CD4-positive, CD25-positive, alpha-beta regulatory T cell (primary cell): ENCODE measurements around the gene SPATA22. TPM values are rescaled to one million over a fixed set of nuclear protein-coding genes. Genes with fewer than 3 reads are reported as not detected.
"Not testable (repeated sequence)": the region's sequence is repeated elsewhere in the genome, so short reads cannot be mapped to it uniquely, and the experiment has no call there.

Experiments used
- ATAC-seq, 2 donors: fragments of 150-1000 bp; cut with Tn5 transposase; one replicate each; pipeline ENCODE4 v1.10.0; 2021; ENCODE audit warnings: low read depth in 2 of 2, moderate number of reproducible peaks in 2 of 2, moderate library complexity in 1 of 2
- DNase-seq, 3 donors: peaks; one replicate each; pipeline versions ENCODE4 v3.0.0 to v3.0.0-alpha.2; 2012 to 2022; ENCODE audit warnings: mixed read lengths in 1 of 3
- H3K27ac ChIP-seq: one replicate; pipeline ENCODE4 v1.7.0; 2013; ENCODE audit warnings: mild to moderate bottlenecking, low read length; ENCODE audit not compliant: insufficient read depth, poor library complexity, severe bottlenecking
- H3K27me3 ChIP-seq: one replicate; pipeline ENCODE4 v1.7.0; 2013; ENCODE audit warnings: low read length; ENCODE audit not compliant: control insufficient read depth, insufficient read depth
- H3K36me3 ChIP-seq: one replicate; pipeline ENCODE4 v1.7.0; 2013; ENCODE audit warnings: mild to moderate bottlenecking, low read length, moderate library complexity; ENCODE audit not compliant: control insufficient read depth, insufficient read depth
- H3K4me1 ChIP-seq: 2 replicates; pipeline ENCODE4 v1.7.0; 2013; ENCODE audit warnings: mild to moderate bottlenecking, low read length; ENCODE audit not compliant: insufficient read depth, control insufficient read depth, poor library complexity, severe bottlenecking
- H3K4me3 ChIP-seq: one replicate; pipeline ENCODE4 v1.7.0; 2013; ENCODE audit warnings: low read depth, mild to moderate bottlenecking, low read length, moderate library complexity
- H3K9me3 ChIP-seq, 2 experiments: 1 replicate in 1 of 2; 2 replicates in 1 of 2; pipeline ENCODE4 v1.7.0; 2013; ENCODE audit warnings: low read length in 2 of 2, mild to moderate bottlenecking in 1 of 2, moderate library complexity in 1 of 2; ENCODE audit not compliant: control insufficient read depth in 2 of 2
- H3K27ac Mint-ChIP-seq, 3 donors: one replicate each; pipeline ENCODE4 v1.8.0; 2020 to 2022; ENCODE audit warnings: mild to moderate bottlenecking in 3 of 3, mixed read lengths in 3 of 3, moderate library complexity in 2 of 3
- H3K27me3 Mint-ChIP-seq: one replicate; pipeline ENCODE4 v1.8.0; 2022; ENCODE audit warnings: mild to moderate bottlenecking, mixed read lengths
- H3K36me3 Mint-ChIP-seq: one replicate; pipeline ENCODE4 v1.8.0; 2020; ENCODE audit warnings: mixed read lengths
- H3K4me1 Mint-ChIP-seq, 4 donors: one replicate each; pipeline ENCODE4 v1.8.0; 2020 to 2022; ENCODE audit warnings: mixed read lengths in 4 of 4, mild to moderate bottlenecking in 1 of 4
- H3K4me3 Mint-ChIP-seq, 4 donors: one replicate each; pipeline ENCODE4 v1.8.0; 2020 to 2022; ENCODE audit warnings: mild to moderate bottlenecking in 4 of 4, mixed read lengths in 4 of 4, moderate library complexity in 3 of 4
- H3K9me3 Mint-ChIP-seq, 7 donors: one replicate each; pipeline ENCODE4 v1.8.0; 2020 to 2022; ENCODE audit warnings: mixed read lengths in 7 of 7, mild to moderate bottlenecking in 3 of 7, moderate library complexity in 2 of 7
- polyA plus RNA-seq, 4 donors: library from polyadenylated mRNA; unstranded; fragments of 300-500 nt; fragmentation: Illumina TruSeq; gene quantifications; one replicate each; pipeline ENCODE4 v1.2.3, GENCODE V29; 2021
- total RNA-seq: library from RNA; stranded (reverse); gene quantifications from one replicate; pipeline ENCODE4 v1.2.3, GENCODE V29; 2022

The SPATA22 gene
- total RNA-seq (not detected), polyA plus RNA-seq (under 1 TPM in 1 of 4 donors, not detected in 3; 0.23 TPM)

- H3K27me3 ChIP-seq: peaks cover 3% of the 10 kb centered on the region
- H3K9me3 ChIP-seq: no peaks in the 10 kb centered on the region
- H3K36me3 ChIP-seq: no peaks in the 10 kb centered on the region
- H3K4me1 ChIP-seq: no peaks in the 10 kb centered on the region
- H3K36me3 Mint-ChIP-seq: no peaks in the 10 kb centered on the region
- no peak within 1 kb of the TSS for H3K4me3 ChIP-seq
- peaks cover 9% of the 10 kb centered on the region for H3K27me3 Mint-ChIP-seq
- DNase-seq (no peak), ATAC-seq (no peak)
- H3K27ac ChIP-seq: no peak within 1 kb of the TSS
- no peak within 1 kb of the TSS for H3K27ac Mint-ChIP-seq
- no peak within 1 kb of the TSS for H3K4me3 Mint-ChIP-seq
- H3K4me1 Mint-ChIP-seq: peaks cover 0 to 3% (median 0%) of the 10 kb centered on the region in 4 donors
- H3K9me3 Mint-ChIP-seq: peaks cover 0 to 1% (median 0%) of the 10 kb centered on the region in 7 donors
Measured at GRCh38 chr17:3471599-3471998, at the start of gene SPATA22. SPATA22 (minus strand) TSS chr17:3471819; CDS start chr17:3469325, 2,494 bp downstream.

GRCh38 chr17:3519472-3519871, 47.9 kb upstream of the SPATA22 start:
- H3K27ac Mint-ChIP-seq, DNase-seq, H3K9me3 Mint-ChIP-seq, ATAC-seq, H3K4me3 Mint-ChIP-seq, H3K27ac ChIP-seq, H3K36me3 Mint-ChIP-seq, H3K4me3 ChIP-seq, H3K36me3 ChIP-seq, H3K27me3 Mint-ChIP-seq, H3K9me3 ChIP-seq, H3K27me3 ChIP-seq, H3K4me1 ChIP-seq, H3K4me1 Mint-ChIP-seq: not testable (repeated sequence)

GRCh38 chr17:3514873-3515272, 43.3 kb upstream of the SPATA22 start:
- H3K27ac ChIP-seq: no peak overlapping the region
- Mint-ChIP-seq H3K36me3 (no peaks in the 10 kb centered on the region), H3K4me1 (no peaks in the 10 kb centered on the region), H3K4me3 (no peak overlapping the region), H3K9me3 (peaks cover 0 to 3% (median 0%) of the 10 kb centered on the region in 7 donors), H3K27ac (no peak overlapping the region), H3K27me3 (no peaks in the 10 kb centered on the region)
- H3K9me3 ChIP-seq: no peaks in the 10 kb centered on the region
- no peak for ATAC-seq
- H3K4me3 ChIP-seq: no peak overlapping the region
- H3K27me3 ChIP-seq: no peaks in the 10 kb centered on the region
- DNase-seq: no peak
- no peaks in the 10 kb centered on the region for H3K4me1 ChIP-seq
- no peaks in the 10 kb centered on the region for H3K36me3 ChIP-seq

GRCh38 chr17:3514167-3514566, 42.5 kb upstream of the SPATA22 start:
- not testable (repeated sequence) for DNase-seq, H3K4me3 ChIP-seq, ATAC-seq, H3K4me3 Mint-ChIP-seq, H3K27me3 Mint-ChIP-seq, H3K27me3 ChIP-seq, H3K4me1 Mint-ChIP-seq, H3K27ac Mint-ChIP-seq, H3K36me3 Mint-ChIP-seq, H3K9me3 ChIP-seq, H3K9me3 Mint-ChIP-seq, H3K4me1 ChIP-seq, H3K36me3 ChIP-seq, H3K27ac ChIP-seq

- Mint-ChIP-seq H3K36me3 (no peaks in the 10 kb centered on the region), H3K27me3 (no peaks in the 10 kb centered on the region), H3K9me3 (peaks cover 0 to 6% (median 3%) of the 10 kb centered on the region in 7 donors), H3K4me3 (no peak overlapping the region), H3K27ac (no peak overlapping the region), H3K4me1 (no peaks in the 10 kb centered on the region)
- Histone ChIP-seq H3K9me3 (no peaks in the 10 kb centered on the region), H3K36me3 (no peaks in the 10 kb centered on the region), H3K27me3 (no peaks in the 10 kb centered on the region), H3K4me3 (no peak overlapping the region), H3K4me1 (no peaks in the 10 kb centered on the region), H3K27ac (no peak overlapping the region)
- DNase-seq (peak in 1 of 3 donors; percentile 27), ATAC-seq (no peak)
Measured at GRCh38 chr17:3513305-3514035, 41.9 kb upstream of the SPATA22 start.

- no peak overlapping the region for H3K4me3 Mint-ChIP-seq
Measured at GRCh38 chr17:3512505-3513171, 41.0 kb upstream of the SPATA22 start.

GRCh38 chr17:3511852-3512504, 40.4 kb upstream of the SPATA22 start:
- Mint-ChIP-seq H3K4me3 (no peak overlapping the region), H3K27me3 (peaks cover 5% of the 10 kb centered on the region), H3K36me3 (no peaks in the 10 kb centered on the region), H3K9me3 (peaks cover 0 to 6% (median 3%) of the 10 kb centered on the region in 7 donors), H3K27ac (no peak overlapping the region), H3K4me1 (no peaks in the 10 kb centered on the region)
- no peak for DNase-seq
- no peak for ATAC-seq
- no peaks in the 10 kb centered on the region for H3K36me3 ChIP-seq
- H3K4me3 ChIP-seq: no peak overlapping the region
- no peaks in the 10 kb centered on the region for H3K9me3 ChIP-seq
- H3K27me3 ChIP-seq: no peaks in the 10 kb centered on the region
- H3K4me1 ChIP-seq: no peaks in the 10 kb centered on the region
- H3K27ac ChIP-seq: no peak overlapping the region

More at GRCh38 chr17:3512505-3513171, 41.0 kb upstream of the SPATA22 start:
- DNase-seq (no peak), ATAC-seq (no peak)
- Mint-ChIP-seq H3K27me3 (peaks cover 1% of the 10 kb centered on the region), H3K9me3 (peaks cover 0 to 6% (median 3%) of the 10 kb centered on the region in 7 donors), H3K36me3 (no peaks in the 10 kb centered on the region), H3K27ac (no peak overlapping the region), H3K4me1 (no peaks in the 10 kb centered on the region)
- Histone ChIP-seq H3K9me3 (no peaks in the 10 kb centered on the region), H3K27me3 (no peaks in the 10 kb centered on the region), H3K4me1 (no peaks in the 10 kb centered on the region), H3K4me3 (no peak overlapping the region), H3K27ac (no peak overlapping the region), H3K36me3 (no peaks in the 10 kb centered on the region)
